Measurements from ENCODE around the gene IPPK.

The IPPK gene

GRCh38 chr9:92685022-92685421 is 15.1 kb upstream of the IPPK start:
- DNase-seq, result no peak

- DNase-seq, result no peak
Measured at GRCh38 chr9:92682269-92682668, 12.3 kb upstream of the IPPK start.

- no peak for DNase-seq
Measured at GRCh38 chr9:92680166-92681119, 10.5 kb upstream of the IPPK start.

- no peak for DNase-seq
Measured at GRCh38 chr9:92679413-92680165, 9.7 kb upstream of the IPPK start.

GRCh38 chr9:92671323-92671722 is 1.4 kb upstream of the IPPK start:
- DNase-seq, result peak; percentile 4

- DNase-seq, result peak; percentile 46
Measured at GRCh38 chr9:92669527-92669889, 423 bp downstream of the IPPK start.

GRCh38 chr9:92668746-92669526 is 995 bp downstream of the IPPK start:
- peak; percentile 25 for DNase-seq

GRCh38 chr9:92666912-92667532 is 2.9 kb downstream of the IPPK start:
- no peak for DNase-seq

- DNase-seq, result no peak
Measured at GRCh38 chr9:92666236-92666635, 3.7 kb downstream of the IPPK start.

GRCh38 chr9:92665836-92666235 is 4.1 kb downstream of the IPPK start:
- DNase-seq, result no peak

GRCh38 chr9:92664394-92665152 is 5.4 kb downstream of the IPPK start:
- DNase-seq, result no peak

- no peak for DNase-seq
Measured at GRCh38 chr9:92663951-92664350, 6.0 kb downstream of the IPPK start.

GRCh38 chr9:92663126-92663525 is 6.8 kb downstream of the IPPK start:
- DNase-seq, result no peak

GRCh38 chr9:92661743-92662142 is 8.2 kb downstream of the IPPK start:
- DNase-seq, result no peak

GRCh38 chr9:92661127-92661526 is 8.8 kb downstream of the IPPK start:
- no peak for DNase-seq

GRCh38 chr9:92660266-92660665 is 9.7 kb downstream of the IPPK start:
- DNase-seq, result no peak

GRCh38 chr9:92659601-92660000 is 10.3 kb downstream of the IPPK start:
- no peak for DNase-seq

GRCh38 chr9:92658611-92659010 is 11.3 kb downstream of the IPPK start:
- DNase-seq, result no peak

GRCh38 chr9:92658176-92658575 is 11.8 kb downstream of the IPPK start:
- no peak for DNase-seq

- no peak for DNase-seq
Measured at GRCh38 chr9:92657296-92658094, 12.4 kb downstream of the IPPK start.

- DNase-seq, result no peak
Measured at GRCh38 chr9:92656537-92656925, 13.4 kb downstream of the IPPK start.

All from inflammatory macrophage treated with lipopolysaccharide for 4 hours (primary cell).